ENCODE measurements around the gene KRT2. TPM values are rescaled to one million over a fixed set of nuclear protein-coding genes. Genes with fewer than 3 reads are reported as not detected.
A peak's percentile ranks its signal among the peaks of the same experiment; 100 is the strongest.

Gene KRT2
- total RNA-seq, 2 experiments from 2014 or later = 0.10 TPM

DNA sequence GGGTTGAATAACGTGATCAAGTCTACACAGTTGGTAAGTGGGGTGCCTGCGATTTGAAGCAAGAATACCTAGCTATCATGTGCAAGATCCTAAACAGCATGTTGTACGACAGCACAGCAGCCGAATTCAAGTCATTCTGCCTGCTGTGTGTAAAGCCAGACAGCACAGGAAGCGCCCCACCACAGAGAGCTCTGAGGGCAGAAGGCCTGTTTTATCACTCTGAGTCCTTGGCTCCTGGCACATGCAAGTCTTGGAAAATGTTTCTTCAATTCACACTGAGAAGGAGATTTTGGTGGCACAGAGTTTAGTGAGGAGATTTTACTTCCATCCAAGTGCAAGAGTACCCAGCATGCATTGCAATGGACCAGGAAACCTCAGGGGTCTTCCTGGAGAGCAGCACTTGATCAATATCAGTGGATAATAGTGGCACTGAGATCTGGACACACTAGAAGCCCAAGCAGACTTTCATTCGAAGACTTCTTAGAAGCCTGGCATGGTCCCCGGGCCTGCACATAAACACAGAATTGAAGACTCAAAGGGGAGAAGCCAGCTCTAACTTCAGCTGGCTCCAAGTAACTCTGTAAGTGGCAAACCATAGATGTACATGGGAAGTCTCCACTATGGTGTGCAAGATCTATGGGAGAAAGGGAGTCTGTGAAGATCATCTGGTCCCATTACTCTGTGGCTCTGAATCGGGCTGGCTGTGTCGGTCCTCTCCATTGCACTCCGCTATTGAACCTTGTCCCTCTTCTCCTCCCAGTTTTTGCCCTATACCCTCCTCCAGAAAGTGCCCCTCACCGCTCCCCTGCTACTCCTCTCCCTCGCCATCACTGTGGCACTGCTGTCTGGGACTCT is 29.7 kb upstream of the KRT2 start:
- no peaks in the 10 kb centered on the region for H3K36me3 Mint-ChIP-seq (ENCODE audit: low read depth)
- peak overlapping the region; percentile 33 for H3K27ac Mint-ChIP-seq
- ChIA-PET CTCF (no interaction called here), POLR2A (no interaction called here)
- no peaks in the 10 kb centered on the region for H3K9me3 Mint-ChIP-seq
- peak; percentile 65 for DNase-seq
- H3K4me1 Mint-ChIP-seq = peaks cover 38% of the 10 kb centered on the region
- H3K4me3 Mint-ChIP-seq = no peak overlapping the region
- peaks cover 30% of the 10 kb centered on the region for H3K27me3 Mint-ChIP-seq

GRCh38 chr12:52680363-52680762 is 28.4 kb upstream of the KRT2 start, which contains the start of gene KRT1:
KRT1 (minus strand) TSS chr12:52680407; CDS start chr12:52680348, 59 bp downstream.
- peak within 1 kb of the TSS; percentile 3 for H3K4me3 Mint-ChIP-seq
- CTCF ChIA-PET = interaction anchor here (1.7 kb wide), 1 partner anchor 96 kb away, joined by 3 read pairs; the partner anchor contains the start of gene KRT76
- H3K4me1 Mint-ChIP-seq = peaks cover 38% of the 10 kb centered on the region
- H3K9me3 Mint-ChIP-seq = no peaks in the 10 kb centered on the region
- H3K27ac Mint-ChIP-seq = peak within 1 kb of the TSS; percentile 3
- POLR2A ChIA-PET = no interaction called here
- no peak for DNase-seq
- H3K36me3 Mint-ChIP-seq (ENCODE audit: low read depth) = no peaks in the 10 kb centered on the region
- peaks cover 28% of the 10 kb centered on the region for H3K27me3 Mint-ChIP-seq

DNA sequence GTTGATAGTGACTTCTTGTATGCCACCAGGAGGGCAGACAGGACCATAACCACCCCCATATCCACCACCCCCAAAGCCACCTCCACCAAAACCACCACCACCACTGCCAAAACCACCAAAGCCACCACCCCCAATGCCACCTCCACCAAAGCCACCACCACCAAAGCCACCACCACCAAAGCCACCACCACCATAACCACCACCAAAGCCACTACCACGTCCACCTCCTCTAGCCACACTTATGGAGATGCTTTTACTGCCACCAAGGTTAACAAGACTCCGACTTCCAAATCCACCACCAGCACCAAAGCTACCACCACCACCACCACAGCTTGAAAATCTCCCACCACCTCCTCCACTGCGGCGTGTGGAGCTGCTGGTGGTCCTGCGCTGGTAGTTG is 27.9 kb upstream of the KRT2 start:
- DNase-seq = no peak
- peak overlapping the region; percentile 3 for H3K27ac Mint-ChIP-seq
- ChIA-PET POLR2A (no interaction called here), CTCF (interaction anchor here (1.2 to 1.7 kb wide), 2 partner anchors 47 to 97 kb away, joined by 3 read pairs; partner anchors contain the start of gene KRT76)
- H3K27me3 Mint-ChIP-seq = peaks cover 28% of the 10 kb centered on the region
- peaks cover 38% of the 10 kb centered on the region for H3K4me1 Mint-ChIP-seq
- no peaks in the 10 kb centered on the region for H3K36me3 Mint-ChIP-seq (ENCODE audit: low read depth)
- H3K4me3 Mint-ChIP-seq = peak overlapping the region; percentile 3
- H3K9me3 Mint-ChIP-seq = no peaks in the 10 kb centered on the region

- peaks cover 33% of the 10 kb centered on the region for H3K4me1 Mint-ChIP-seq
- peaks cover 24% of the 10 kb centered on the region for H3K27me3 Mint-ChIP-seq
- ChIA-PET CTCF (interaction anchor here (1.1 kb wide), 1 partner anchor 11 kb away, joined by 3 read pairs; no protein-coding TSS in a partner anchor), POLR2A (no interaction called here)
- no peaks in the 10 kb centered on the region for H3K9me3 Mint-ChIP-seq
- H3K36me3 Mint-ChIP-seq (ENCODE audit: low read depth) = no peaks in the 10 kb centered on the region
- no peak overlapping the region for H3K4me3 Mint-ChIP-seq
- no peak overlapping the region for H3K27ac Mint-ChIP-seq
- no peak for DNase-seq
Observed at GRCh38 chr12:52677671-52678070, 25.7 kb upstream of the KRT2 start.

DNA sequence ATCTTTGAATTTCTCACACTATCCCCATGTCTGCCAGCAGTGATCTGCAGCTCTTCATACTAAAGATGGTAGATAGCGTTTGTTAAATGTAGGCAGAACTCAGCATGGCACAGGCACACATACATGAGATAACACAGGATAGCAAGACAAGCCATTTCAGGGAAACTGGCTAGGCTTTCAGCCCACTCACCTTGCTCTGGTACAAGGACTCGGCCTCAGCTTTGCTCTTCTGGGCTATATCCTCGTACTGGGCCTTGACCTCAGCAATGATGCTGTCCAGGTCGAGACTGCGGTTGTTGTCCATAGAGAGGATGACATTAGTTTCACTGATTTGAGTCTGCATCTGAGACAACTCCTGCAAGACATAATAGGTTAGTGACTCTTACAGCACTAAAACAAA is 25.1 kb upstream of the KRT2 start:
- ChIA-PET CTCF (interaction anchor here (0.7 kb wide), 1 partner anchor 87 kb away, joined by 3 read pairs; no protein-coding TSS in a partner anchor), POLR2A (no interaction called here)
- DNase-seq = no peak
- peaks cover 24% of the 10 kb centered on the region for H3K27me3 Mint-ChIP-seq
- no peak overlapping the region for H3K27ac Mint-ChIP-seq
- no peak overlapping the region for H3K4me3 Mint-ChIP-seq
- H3K36me3 Mint-ChIP-seq (ENCODE audit: low read depth) = no peaks in the 10 kb centered on the region
- no peaks in the 10 kb centered on the region for H3K9me3 Mint-ChIP-seq
- H3K4me1 Mint-ChIP-seq = peaks cover 28% of the 10 kb centered on the region

DNA sequence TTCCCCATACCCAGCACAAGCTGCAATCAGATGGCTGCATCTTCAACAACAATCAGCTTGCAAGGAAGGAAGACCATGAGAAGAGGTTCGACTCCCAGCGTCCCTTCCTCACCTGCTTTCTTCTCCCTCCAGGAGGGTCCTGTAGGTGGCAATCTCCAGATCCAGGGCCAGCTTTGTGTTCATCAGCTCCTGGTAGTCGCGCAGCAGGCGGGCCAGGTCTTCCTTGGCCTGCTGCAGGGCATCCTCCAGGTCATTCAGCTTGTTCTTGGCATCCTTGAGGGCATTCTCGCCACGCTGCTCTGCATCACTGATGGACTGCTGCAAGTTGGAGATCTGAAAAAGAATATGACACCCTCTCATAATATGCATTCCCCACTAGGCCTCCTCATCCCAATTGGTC is 24.2 kb upstream of the KRT2 start:
- Mint-ChIP-seq H3K4me3 (no peak overlapping the region), H3K9me3 (no peaks in the 10 kb centered on the region), H3K4me1 (peaks cover 18% of the 10 kb centered on the region), H3K27me3 (peaks cover 24% of the 10 kb centered on the region), H3K27ac (no peak overlapping the region), H3K36me3 (ENCODE audit: low read depth) (no peaks in the 10 kb centered on the region)
- POLR2A ChIA-PET = no interaction called here
- no peak for DNase-seq
- CTCF ChIA-PET = interaction anchor here (1.1 kb wide), 1 partner anchor 191 kb away, joined by 3 read pairs; no protein-coding TSS in a partner anchor

- Mint-ChIP-seq H3K36me3 (ENCODE audit: low read depth) (no peaks in the 10 kb centered on the region), H3K9me3 (no peaks in the 10 kb centered on the region), H3K27me3 (peaks cover 24% of the 10 kb centered on the region), H3K4me3 (no peak overlapping the region), H3K4me1 (peaks cover 9% of the 10 kb centered on the region), H3K27ac (no peak overlapping the region)
- no peak for DNase-seq
- ChIA-PET POLR2A (no interaction called here), CTCF (interaction anchor here (0.6 to 1.1 kb wide), 2 partner anchors 13 to 192 kb away, joined by 3 read pairs; no protein-coding TSS in a partner anchor)
Observed at GRCh38 chr12:52675301-52675701, 23.3 kb upstream of the KRT2 start.

GRCh38 chr12:52674433-52674775 is 22.4 kb upstream of the KRT2 start:
- POLR2A ChIA-PET = no interaction called here

GRCh38 chr12:52673713-52674432 is 21.9 kb upstream of the KRT2 start:
- ChIA-PET CTCF (interaction anchor here (0.6 to 1.4 kb wide), 2 partner anchors 8 to 194 kb away, joined by 3 to 5 read pairs; no protein-coding TSS in a partner anchor), POLR2A (no interaction called here)
- H3K27me3 Mint-ChIP-seq = peaks cover 16% of the 10 kb centered on the region
- peaks cover 6% of the 10 kb centered on the region for H3K4me1 Mint-ChIP-seq
- H3K27ac Mint-ChIP-seq = no peak overlapping the region
- no peak for DNase-seq
- no peak overlapping the region for H3K4me3 Mint-ChIP-seq
- no peaks in the 10 kb centered on the region for H3K9me3 Mint-ChIP-seq
- no peaks in the 10 kb centered on the region for H3K36me3 Mint-ChIP-seq (ENCODE audit: low read depth)

More at GRCh38 chr12:52674433-52674775, 22.4 kb upstream of the KRT2 start:
- Mint-ChIP-seq H3K4me3 (no peak overlapping the region), H3K4me1 (peaks cover 6% of the 10 kb centered on the region), H3K27me3 (peaks cover 19% of the 10 kb centered on the region), H3K27ac (no peak overlapping the region), H3K9me3 (no peaks in the 10 kb centered on the region), H3K36me3 (ENCODE audit: low read depth) (no peaks in the 10 kb centered on the region)
- CTCF ChIA-PET = interaction anchor here (0.6 to 1.4 kb wide), 2 partner anchors 9 to 194 kb away, joined by 3 to 5 read pairs; no protein-coding TSS in a partner anchor
- no peak for DNase-seq

DNA sequence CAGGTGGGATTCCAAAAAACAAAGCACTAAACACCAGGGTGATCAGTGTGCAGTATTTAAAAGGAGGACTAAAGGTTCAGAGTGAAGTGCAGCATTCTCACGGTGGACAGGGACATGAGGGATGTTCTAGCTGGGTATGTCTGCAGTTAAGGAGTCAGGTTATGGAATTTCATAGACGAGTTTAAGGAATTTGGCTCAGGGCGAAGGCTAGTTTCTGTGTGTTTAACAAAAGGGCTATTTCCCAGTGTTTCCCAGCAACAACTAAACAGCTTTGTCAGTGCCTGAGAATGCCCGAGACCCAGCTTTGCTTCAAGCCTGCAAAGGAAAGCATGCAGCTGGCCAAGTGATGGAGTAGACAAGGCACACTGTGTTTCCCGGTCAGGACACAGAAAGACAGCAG is 21.2 kb upstream of the KRT2 start:
- Mint-ChIP-seq H3K4me1 (peaks cover 6% of the 10 kb centered on the region), H3K27me3 (peaks cover 11% of the 10 kb centered on the region), H3K9me3 (no peaks in the 10 kb centered on the region), H3K4me3 (no peak overlapping the region), H3K27ac (no peak overlapping the region), H3K36me3 (ENCODE audit: low read depth) (no peaks in the 10 kb centered on the region)
- no peak for DNase-seq
- POLR2A ChIA-PET = no interaction called here
- CTCF ChIA-PET = no interaction called here

GRCh38 chr12:52672321-52672933 is 20.4 kb upstream of the KRT2 start:
- CTCF ChIA-PET = no interaction called here
- Mint-ChIP-seq H3K4me3 (no peak overlapping the region), H3K27ac (no peak overlapping the region), H3K27me3 (peaks cover 8% of the 10 kb centered on the region), H3K36me3 (ENCODE audit: low read depth) (no peaks in the 10 kb centered on the region), H3K9me3 (no peaks in the 10 kb centered on the region), H3K4me1 (peaks cover 5% of the 10 kb centered on the region)
- no peak for DNase-seq
- POLR2A ChIA-PET = no interaction called here

- H3K27me3 Mint-ChIP-seq = peaks cover 11% of the 10 kb centered on the region
- CTCF ChIA-PET = no interaction called here
- H3K4me1 Mint-ChIP-seq = no peaks in the 10 kb centered on the region
- no peak overlapping the region for H3K27ac Mint-ChIP-seq
- DNase-seq = no peak
- no peaks in the 10 kb centered on the region for H3K9me3 Mint-ChIP-seq
- POLR2A ChIA-PET = no interaction called here
- H3K4me3 Mint-ChIP-seq = no peak overlapping the region
- no peaks in the 10 kb centered on the region for H3K36me3 Mint-ChIP-seq (ENCODE audit: low read depth)
Observed at GRCh38 chr12:52670961-52671360, 18.9 kb upstream of the KRT2 start.

DNA sequence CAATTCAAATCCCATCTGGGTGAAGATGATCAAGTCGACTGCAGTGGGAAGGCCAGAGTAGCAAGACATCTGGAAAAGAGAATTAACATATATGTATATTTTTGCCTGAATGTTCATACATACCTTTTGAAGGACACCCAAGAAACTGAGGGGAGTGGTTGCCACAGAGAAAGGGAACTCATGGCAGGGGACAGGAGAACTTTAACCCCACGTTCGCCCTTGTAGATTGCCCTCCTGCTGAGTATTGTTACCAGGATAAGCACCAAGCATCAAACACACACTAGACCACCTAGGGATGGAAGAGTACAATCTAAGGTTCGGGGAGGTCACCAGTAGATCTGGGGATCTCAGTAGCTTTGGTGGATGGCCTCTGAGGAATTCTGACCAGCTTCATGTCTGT is 18.5 kb upstream of the KRT2 start:
- Mint-ChIP-seq H3K36me3 (ENCODE audit: low read depth) (no peaks in the 10 kb centered on the region), H3K4me3 (no peak overlapping the region), H3K4me1 (no peaks in the 10 kb centered on the region), H3K27ac (no peak overlapping the region), H3K27me3 (peaks cover 11% of the 10 kb centered on the region), H3K9me3 (no peaks in the 10 kb centered on the region)
- CTCF ChIA-PET = no interaction called here
- POLR2A ChIA-PET = no interaction called here
- DNase-seq = no peak

Measured in activated CD4-positive, alpha-beta T cell treated with anti-CD3 and anti-CD28 coated beads, Interleukin-2, amount 10 ng/mL, durations not matched to agents 7 days and 5 days (primary cell).